ENCODE data around the gene HNRNPLL.

Gene HNRNPLL

DNA sequence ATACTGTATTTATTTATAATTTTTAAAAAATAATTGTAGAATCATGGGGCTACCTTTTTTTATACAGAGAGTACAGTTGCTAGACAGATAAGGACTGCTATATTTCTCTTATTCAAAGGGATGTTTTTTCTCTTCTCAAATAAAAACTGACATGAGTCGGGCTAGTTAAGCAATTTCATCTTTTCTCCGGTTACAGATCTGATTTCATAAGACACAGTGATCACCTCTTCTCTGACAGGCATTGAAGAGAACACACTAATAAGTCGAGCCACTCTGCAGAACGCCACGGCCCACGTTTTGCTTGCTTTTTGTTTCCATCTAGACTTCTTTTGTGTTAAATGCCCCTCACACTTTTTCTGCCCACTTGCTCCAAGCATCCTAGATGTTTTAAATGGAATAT, 85.4 kb downstream of the HNRNPLL start:
- Histone ChIP-seq H3K36me3 (ENCODE audit: insufficient read depth, insufficient read length, low read length) (no peaks in the 10 kb centered on the region), H3K4me3 (ENCODE audit: insufficient read length, low read depth) (no peak overlapping the region), H3K4me1 (ENCODE audit: insufficient read depth, insufficient read length) (no peaks in the 10 kb centered on the region), H3K9ac (ENCODE audit: insufficient read length, low read depth) (no peak overlapping the region), H3K27me3 (ENCODE audit: insufficient read depth, insufficient read length) (no peaks in the 10 kb centered on the region), H3K9me3 (ENCODE audit: insufficient read depth, low read length) (no peaks in the 10 kb centered on the region)
- no peak for DNase-seq (ENCODE audit: low read depth, low spot score)
- TF ChIP-seq SUZ12 (IDR thresholded peaks at IDR 0.05; ENCODE audit: extremely low read depth, insufficient read depth, insufficient read length) (no peak), ZNF274 (IDR thresholded peaks at IDR 0.05; ENCODE audit: low read depth, low read length) (no peak), YY1 (IDR thresholded peaks at IDR 0.05; ENCODE audit: insufficient read depth, insufficient read length) (no peak)

DNA sequence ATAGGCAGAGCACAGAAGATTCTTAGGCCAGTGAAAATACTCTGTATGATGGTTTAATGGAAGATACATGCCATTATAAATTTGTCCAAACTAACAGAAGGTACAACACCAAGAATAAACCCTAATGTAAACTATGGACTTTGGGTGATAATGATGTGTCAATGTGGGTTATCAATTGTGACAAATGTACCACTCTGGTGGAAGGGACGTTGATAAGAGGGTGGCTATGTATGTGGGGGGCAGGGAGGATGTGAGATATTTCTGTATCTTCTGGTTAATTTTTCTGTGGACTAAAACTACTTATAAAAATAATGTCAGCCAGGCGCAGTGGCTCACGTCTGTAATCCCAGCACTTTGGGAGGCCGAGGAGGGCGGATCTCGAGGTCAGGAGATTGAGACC, 86.2 kb downstream of the HNRNPLL start:
- H3K9me3 ChIP-seq (ENCODE audit: insufficient read depth, low read length) = no peaks in the 10 kb centered on the region
- H3K9ac ChIP-seq (ENCODE audit: insufficient read length, low read depth) = no peak overlapping the region
- H3K4me3 ChIP-seq (ENCODE audit: insufficient read length, low read depth) = no peak overlapping the region
- no peaks in the 10 kb centered on the region for H3K36me3 ChIP-seq (ENCODE audit: insufficient read depth, insufficient read length, low read length)
- TF ChIP-seq YY1 (IDR thresholded peaks at IDR 0.05; ENCODE audit: insufficient read depth, insufficient read length) (no peak), SUZ12 (IDR thresholded peaks at IDR 0.05; ENCODE audit: extremely low read depth, insufficient read depth, insufficient read length) (no peak), ZNF274 (IDR thresholded peaks at IDR 0.05; ENCODE audit: low read depth, low read length) (no peak)
- H3K4me1 ChIP-seq (ENCODE audit: insufficient read depth, insufficient read length) = no peaks in the 10 kb centered on the region
- H3K27me3 ChIP-seq (ENCODE audit: insufficient read depth, insufficient read length) = no peaks in the 10 kb centered on the region
- no peak for DNase-seq (ENCODE audit: low read depth, low spot score)

DNA sequence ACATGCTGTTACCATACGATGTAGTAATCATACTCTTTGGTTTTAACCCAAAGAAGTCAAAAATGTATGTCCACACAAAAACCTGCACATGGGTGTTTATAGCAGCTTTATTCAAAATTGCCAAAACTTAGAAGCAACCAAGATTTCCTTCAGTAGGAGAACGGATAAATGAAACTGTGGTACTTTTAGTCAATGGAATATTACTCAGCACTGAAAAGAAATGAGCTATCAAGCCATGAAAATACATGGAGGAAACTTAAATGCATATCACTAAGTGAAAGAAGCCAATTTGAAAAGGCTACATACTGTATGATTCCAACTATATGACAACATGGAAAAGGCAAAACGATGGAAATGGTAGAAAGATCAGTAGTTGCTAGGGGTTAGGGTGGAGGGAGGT, 86.6 kb downstream of the HNRNPLL start:
- TF ChIP-seq YY1 (IDR thresholded peaks at IDR 0.05; ENCODE audit: insufficient read depth, insufficient read length) (no peak), SUZ12 (IDR thresholded peaks at IDR 0.05; ENCODE audit: extremely low read depth, insufficient read depth, insufficient read length) (no peak), ZNF274 (IDR thresholded peaks at IDR 0.05; ENCODE audit: low read depth, low read length) (no peak)
- H3K27me3 ChIP-seq (ENCODE audit: insufficient read depth, insufficient read length) = no peaks in the 10 kb centered on the region
- H3K9ac ChIP-seq (ENCODE audit: insufficient read length, low read depth) = no peak overlapping the region
- no peak overlapping the region for H3K4me3 ChIP-seq (ENCODE audit: insufficient read length, low read depth)
- H3K36me3 ChIP-seq (ENCODE audit: insufficient read depth, insufficient read length, low read length) = no peaks in the 10 kb centered on the region
- no peaks in the 10 kb centered on the region for H3K4me1 ChIP-seq (ENCODE audit: insufficient read depth, insufficient read length)
- DNase-seq (ENCODE audit: low read depth, low spot score) = no peak
- no peaks in the 10 kb centered on the region for H3K9me3 ChIP-seq (ENCODE audit: insufficient read depth, low read length)

DNA sequence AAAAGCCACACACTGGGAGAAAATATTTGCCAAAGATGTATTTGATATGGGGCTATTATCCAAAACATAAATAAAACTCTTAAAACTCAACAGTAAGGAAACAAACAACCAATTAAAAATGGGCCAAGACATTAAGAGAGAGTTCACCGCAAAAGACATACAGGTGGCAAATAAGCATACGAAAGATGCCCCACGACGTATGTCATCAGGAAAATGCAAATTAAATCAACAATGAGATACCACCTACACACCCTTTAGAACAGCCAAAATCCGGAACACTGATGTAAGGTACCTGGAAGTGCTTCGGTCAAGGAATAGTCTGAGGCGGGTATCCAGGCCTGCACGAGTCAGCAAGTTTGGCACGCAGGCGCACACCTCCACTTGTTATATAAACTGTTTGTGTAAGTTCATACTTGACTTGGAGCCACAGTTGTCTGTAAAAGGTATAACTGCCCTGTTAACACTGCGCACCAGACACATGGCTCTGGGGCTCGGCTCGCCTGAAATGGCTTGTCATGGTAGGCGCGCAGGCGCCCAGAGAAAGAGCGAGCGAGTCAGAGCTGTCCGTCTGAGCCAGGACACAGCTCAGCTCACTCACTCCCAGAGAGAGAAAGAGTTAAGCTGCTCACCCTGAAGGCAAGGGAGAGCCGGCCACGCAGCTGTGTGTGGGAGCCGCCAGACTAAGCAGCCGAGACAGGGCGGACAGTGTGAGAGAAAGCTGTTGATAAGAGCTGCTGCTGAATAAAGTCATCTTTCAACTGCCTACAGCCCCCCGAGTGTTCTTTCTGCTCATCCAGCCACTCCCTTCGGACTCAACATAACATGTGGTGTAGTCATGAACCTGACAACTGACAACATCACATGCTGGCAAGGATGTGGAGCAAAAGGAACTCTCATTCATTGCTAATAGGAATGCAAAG, 87.3 kb downstream of the HNRNPLL start:
- no peaks in the 10 kb centered on the region for H3K36me3 ChIP-seq (ENCODE audit: insufficient read depth, insufficient read length, low read length)
- TF ChIP-seq SUZ12 (IDR thresholded peaks at IDR 0.05; ENCODE audit: extremely low read depth, insufficient read depth, insufficient read length) (no peak), YY1 (IDR thresholded peaks at IDR 0.05; ENCODE audit: insufficient read depth, insufficient read length) (no peak), ZNF274 (IDR thresholded peaks at IDR 0.05; ENCODE audit: low read depth, low read length) (no peak)
- H3K4me3 ChIP-seq (ENCODE audit: insufficient read length, low read depth) = no peak overlapping the region
- no peaks in the 10 kb centered on the region for H3K4me1 ChIP-seq (ENCODE audit: insufficient read depth, insufficient read length)
- DNase-seq (ENCODE audit: low read depth, low spot score) = no peak
- no peaks in the 10 kb centered on the region for H3K27me3 ChIP-seq (ENCODE audit: insufficient read depth, insufficient read length)
- no peaks in the 10 kb centered on the region for H3K9me3 ChIP-seq (ENCODE audit: insufficient read depth, low read length)
- H3K9ac ChIP-seq (ENCODE audit: insufficient read length, low read depth) = no peak overlapping the region

DNA sequence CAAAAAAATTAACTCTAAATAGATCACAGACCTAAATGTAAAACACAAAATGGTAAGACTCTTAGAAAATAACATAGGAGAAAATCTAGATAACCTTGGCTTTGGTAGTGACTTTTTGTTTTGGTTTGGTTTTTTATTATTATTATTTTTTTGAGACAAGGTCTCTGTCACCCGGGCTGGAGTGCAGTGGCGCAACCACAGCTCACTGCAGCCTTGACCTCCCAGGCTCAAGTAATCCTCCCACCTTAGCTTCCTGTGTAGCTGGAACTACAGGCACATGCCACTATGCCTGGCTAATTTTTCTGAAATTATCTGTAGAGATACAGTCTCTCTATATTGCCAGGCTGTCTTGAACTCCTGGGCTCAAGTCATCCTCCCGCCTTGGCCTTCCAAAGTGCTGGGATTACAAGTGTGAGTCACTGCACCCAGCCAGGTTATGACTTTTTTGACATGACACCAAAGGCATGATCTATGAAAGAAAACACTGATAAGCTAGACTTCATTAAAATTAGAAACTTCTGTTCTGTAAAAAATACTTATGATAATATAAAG, 88.0 kb downstream of the HNRNPLL start:
- Histone ChIP-seq H3K27me3 (ENCODE audit: insufficient read depth, insufficient read length) (no peaks in the 10 kb centered on the region), H3K9ac (ENCODE audit: insufficient read length, low read depth) (no peak overlapping the region), H3K36me3 (ENCODE audit: insufficient read depth, insufficient read length, low read length) (no peaks in the 10 kb centered on the region), H3K4me3 (ENCODE audit: insufficient read length, low read depth) (no peak overlapping the region), H3K9me3 (ENCODE audit: insufficient read depth, low read length) (no peaks in the 10 kb centered on the region), H3K4me1 (ENCODE audit: insufficient read depth, insufficient read length) (no peaks in the 10 kb centered on the region)
- TF ChIP-seq SUZ12 (IDR thresholded peaks at IDR 0.05; ENCODE audit: extremely low read depth, insufficient read depth, insufficient read length) (no peak), ZNF274 (IDR thresholded peaks at IDR 0.05; ENCODE audit: low read depth, low read length) (no peak), YY1 (IDR thresholded peaks at IDR 0.05; ENCODE audit: insufficient read depth, insufficient read length) (no peak)
- DNase-seq (ENCODE audit: low read depth, low spot score) = no peak

DNA sequence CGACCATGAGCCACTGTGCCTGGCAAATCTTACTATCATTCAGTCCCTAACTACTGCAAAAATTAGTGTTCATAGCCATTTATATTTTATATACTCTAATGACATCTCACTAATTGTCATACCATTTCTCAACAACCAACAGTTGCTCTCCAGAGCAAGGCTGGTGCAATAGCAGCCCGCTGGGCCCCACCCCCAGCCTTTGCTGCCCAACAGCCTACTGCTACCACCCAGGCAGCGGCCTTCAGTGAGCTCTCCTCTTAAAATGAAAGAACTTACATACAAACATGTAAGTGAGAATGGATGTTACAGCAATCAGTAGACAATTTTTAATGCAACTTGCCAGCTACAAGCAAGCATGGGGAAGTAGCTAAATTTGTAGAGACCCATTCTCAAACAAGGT, 90.5 kb downstream of the HNRNPLL start:
- Histone ChIP-seq H3K36me3 (ENCODE audit: insufficient read depth, insufficient read length, low read length) (no peaks in the 10 kb centered on the region), H3K4me1 (ENCODE audit: insufficient read depth, insufficient read length) (no peaks in the 10 kb centered on the region), H3K9me3 (ENCODE audit: insufficient read depth, low read length) (no peaks in the 10 kb centered on the region), H3K9ac (ENCODE audit: insufficient read length, low read depth) (no peak overlapping the region), H3K27me3 (ENCODE audit: insufficient read depth, insufficient read length) (no peaks in the 10 kb centered on the region), H3K4me3 (ENCODE audit: insufficient read length, low read depth) (no peak overlapping the region)
- no peak for DNase-seq (ENCODE audit: low read depth, low spot score)
- no peak for TF ChIP-seq ZNF274 (IDR thresholded peaks at IDR 0.05; ENCODE audit: low read depth, low read length)
- no peak for TF ChIP-seq SUZ12 (IDR thresholded peaks at IDR 0.05; ENCODE audit: extremely low read depth, insufficient read depth, insufficient read length)
- TF ChIP-seq YY1 (IDR thresholded peaks at IDR 0.05; ENCODE audit: insufficient read depth, insufficient read length) = no peak
